Measurements from ENCODE around the gene ECE1. TPM values are rescaled to one million over a fixed set of nuclear protein-coding genes. Genes with fewer than 3 reads are reported as not detected.

Gene ECE1
- total RNA-seq, 2 donors from 2014 or later: 79.1 to 83.3 TPM

GRCh38 chr1:21322681-21323016 is 32.4 kb upstream of the ECE1 start:
- no peaks in the 10 kb centered on the region for H3K9me3 ChIP-seq
- peak overlapping the region; percentile 49 to 88 (median 84) for H3K27ac ChIP-seq
- WGBS, 2 donors: 37 to 49% methylated on average over 6 of the region's 6 CpGs
- no peak for DNase-seq
- intact Hi-C loops (cut with DNase I): no loop called here
- no peaks in the 10 kb centered on the region for H3K27me3 ChIP-seq
- ATAC-seq: no peak
- no peaks in the 10 kb centered on the region for H3K36me3 ChIP-seq (replicated peaks in 1 of 2; ENCODE audit: insufficient read depth in 1 of 2, low read depth in 2 of 2)
- TF ChIP-seq POLR2A (IDR thresholded peaks at IDR 0.05) (no peak), CTCF (IDR thresholded peaks at IDR 0.05) (no peak)
- H3K4me3 ChIP-seq: no peak overlapping the region
- H3K4me1 ChIP-seq: peaks cover 100% of the 10 kb centered on the region

- intact Hi-C loops (cut with DNase I): no loop called here
Observed at GRCh38 chr1:21321963-21322680, 31.9 kb upstream of the ECE1 start.

DNA sequence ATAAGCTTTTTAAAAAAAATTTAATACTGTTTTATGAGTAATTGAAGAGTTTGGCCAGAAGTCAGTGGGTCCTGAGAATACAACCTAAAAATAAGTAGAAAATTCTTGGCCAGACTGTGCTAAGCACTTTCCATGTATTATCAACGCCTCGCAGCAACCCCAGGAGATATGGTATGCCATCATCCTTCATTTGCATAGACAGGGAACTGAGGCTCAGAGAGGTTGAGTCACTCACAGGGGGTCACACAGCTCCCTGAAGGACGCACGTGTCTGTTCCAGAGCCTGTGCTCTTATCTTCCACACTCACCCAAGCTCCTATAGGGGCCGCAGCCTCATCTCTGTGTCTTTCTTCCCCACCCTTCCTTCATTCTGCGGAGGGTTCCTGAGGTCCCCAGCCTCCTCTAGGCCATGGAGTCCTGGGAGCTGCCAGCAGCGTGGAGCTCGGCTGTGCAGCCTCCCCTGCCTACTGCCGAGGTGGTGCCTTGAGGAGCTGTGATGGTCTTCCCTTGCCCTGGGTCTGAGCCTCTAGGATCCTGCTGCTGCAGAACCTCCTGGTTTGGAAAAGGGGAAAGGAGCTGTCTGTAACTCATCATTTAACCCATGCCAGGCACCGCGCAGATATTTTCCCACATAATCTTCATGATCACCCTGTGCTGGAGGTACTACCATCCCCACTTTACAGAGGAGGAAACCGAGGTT is 30.3 kb upstream of the ECE1 start:
- Histone ChIP-seq H3K27ac (peak overlapping the region in 3 of 4 donors; percentile 82 to 88 (median 85)), H3K36me3 (replicated peaks in 1 of 2; ENCODE audit: insufficient read depth in 1 of 2, low read depth in 2 of 2) (no peaks in the 10 kb centered on the region), H3K9me3 (no peaks in the 10 kb centered on the region), H3K4me1 (peaks cover 99% of the 10 kb centered on the region), H3K27me3 (no peaks in the 10 kb centered on the region), H3K4me3 (no peak overlapping the region)
- ATAC-seq: no peak
- TF ChIP-seq CTCF (IDR thresholded peaks at IDR 0.05) (no peak), POLR2A (IDR thresholded peaks at IDR 0.05) (no peak)
- WGBS, 2 donors: 65 to 67% methylated on average over 10 to 12 of the region's 12 CpGs
- intact Hi-C loops (cut with DNase I): no loop called here
- DNase-seq: no peak

More at GRCh38 chr1:21321963-21322680, 31.9 kb upstream of the ECE1 start:
- H3K4me3 ChIP-seq: no peak overlapping the region
- no peaks in the 10 kb centered on the region for H3K36me3 ChIP-seq (replicated peaks in 1 of 2; ENCODE audit: insufficient read depth in 1 of 2, low read depth in 2 of 2)
- H3K27ac ChIP-seq: peak overlapping the region; percentile 49 to 88 (median 84)
- H3K4me1 ChIP-seq: peaks cover 100% of the 10 kb centered on the region
- H3K27me3 ChIP-seq: no peaks in the 10 kb centered on the region
- ATAC-seq (no peak), DNase-seq (peak in 1 of 4 donors; percentile 33)
- 65 to 66% methylated on average over 7 to 9 of the region's 9 CpGs for WGBS, 2 donors
- H3K9me3 ChIP-seq: no peaks in the 10 kb centered on the region
- TF ChIP-seq POLR2A (IDR thresholded peaks at IDR 0.05) (no peak), CTCF (IDR thresholded peaks at IDR 0.05) (no peak)

DNA sequence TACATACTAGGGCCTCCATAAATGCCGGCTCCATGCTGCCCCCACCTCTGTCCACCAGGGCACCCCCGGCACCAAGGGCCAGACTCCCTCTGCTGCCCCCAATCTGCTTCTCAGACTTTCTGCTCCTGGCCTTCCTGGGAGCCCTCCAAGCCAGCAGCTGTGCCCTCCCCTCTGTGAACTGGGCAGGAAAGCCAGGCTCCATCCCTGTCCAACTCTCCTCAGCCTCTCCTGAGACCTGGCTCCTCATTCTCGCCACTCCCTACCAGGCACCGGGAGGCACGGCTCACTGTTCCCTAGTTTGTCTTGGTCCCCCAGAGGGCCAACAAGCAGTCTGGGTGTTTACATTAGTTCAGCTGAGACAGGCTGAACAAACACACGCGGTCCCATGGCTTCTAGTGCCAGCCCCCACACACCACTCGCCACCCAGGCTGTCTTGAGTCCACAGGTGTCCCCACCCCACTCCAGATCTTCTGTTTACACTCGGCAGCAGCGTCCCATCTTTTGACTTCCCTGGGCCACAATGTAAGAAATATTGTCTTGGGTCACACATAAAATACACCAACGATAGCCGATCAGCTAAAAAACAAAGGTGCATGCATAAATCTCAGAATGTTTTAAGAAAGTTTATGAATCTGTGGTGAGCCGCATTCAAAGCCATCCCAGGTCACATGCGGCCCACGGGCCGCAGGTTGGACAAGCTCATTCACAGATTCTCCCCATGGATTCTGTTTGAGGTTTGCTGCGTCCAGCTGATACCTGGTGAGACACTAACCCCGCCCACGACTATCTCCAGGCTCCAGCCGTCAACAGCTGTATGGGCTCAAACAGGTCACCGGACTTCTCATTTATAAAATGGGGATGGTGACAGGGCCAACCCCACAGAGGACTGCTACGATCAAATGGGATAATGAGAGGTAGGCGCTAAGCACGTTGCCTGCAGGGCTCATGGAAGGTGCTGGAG is 29.5 kb upstream of the ECE1 start:
- Histone ChIP-seq H3K36me3 (replicated peaks in 1 of 2; ENCODE audit: insufficient read depth in 1 of 2, low read depth in 2 of 2) (no peaks in the 10 kb centered on the region), H3K4me3 (no peak overlapping the region), H3K4me1 (peaks cover 99% of the 10 kb centered on the region), H3K27me3 (no peaks in the 10 kb centered on the region), H3K9me3 (no peaks in the 10 kb centered on the region), H3K27ac (peak overlapping the region; percentile 82 to 88 (median 82))
- peak; percentile 72 for ATAC-seq
- 34 to 37% methylated on average over 21 to 24 of the region's 24 CpGs for WGBS, 2 donors
- intact Hi-C loops (cut with DNase I): no loop called here
- peak in 4 of 7 experiments; percentile 13 to 32 (median 19) for TF ChIP-seq CTCF (IDR thresholded peaks at IDR 0.05)
- peak in 1 of 3 donors; percentile 29 for TF ChIP-seq POLR2A (IDR thresholded peaks at IDR 0.05)
- peak; percentile 79 to 90 (median 88) for DNase-seq
